ENCODE measurements around the gene KHNYN.
A peak's percentile ranks its signal among the peaks of the same experiment; 100 is the strongest.
"Not testable (repeated sequence)": the region's sequence is repeated elsewhere in the genome, so short reads cannot be mapped to it uniquely, and the experiment has no call there.

KHNYN gene

DNA sequence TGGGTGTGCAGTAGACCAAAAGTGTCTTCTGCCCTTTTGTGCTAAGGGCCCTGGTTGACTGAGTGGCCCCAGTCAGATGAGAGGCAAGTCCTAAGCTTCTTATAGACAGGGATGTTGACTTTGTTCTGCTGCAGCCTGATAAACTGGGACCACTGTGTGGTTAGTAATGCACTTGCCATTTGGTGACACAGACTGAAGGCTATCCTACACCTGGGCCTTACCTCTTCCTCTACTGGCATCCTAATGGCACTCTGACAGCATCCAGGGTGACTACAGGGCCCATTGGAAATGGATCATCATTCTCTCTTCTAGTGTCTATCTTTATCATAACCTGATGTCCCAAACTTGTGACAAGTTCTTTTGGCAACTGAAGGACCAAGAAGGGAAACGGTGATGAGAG is 9.5 kb downstream of the KHNYN start:
- no peak for DNase-seq

DNA sequence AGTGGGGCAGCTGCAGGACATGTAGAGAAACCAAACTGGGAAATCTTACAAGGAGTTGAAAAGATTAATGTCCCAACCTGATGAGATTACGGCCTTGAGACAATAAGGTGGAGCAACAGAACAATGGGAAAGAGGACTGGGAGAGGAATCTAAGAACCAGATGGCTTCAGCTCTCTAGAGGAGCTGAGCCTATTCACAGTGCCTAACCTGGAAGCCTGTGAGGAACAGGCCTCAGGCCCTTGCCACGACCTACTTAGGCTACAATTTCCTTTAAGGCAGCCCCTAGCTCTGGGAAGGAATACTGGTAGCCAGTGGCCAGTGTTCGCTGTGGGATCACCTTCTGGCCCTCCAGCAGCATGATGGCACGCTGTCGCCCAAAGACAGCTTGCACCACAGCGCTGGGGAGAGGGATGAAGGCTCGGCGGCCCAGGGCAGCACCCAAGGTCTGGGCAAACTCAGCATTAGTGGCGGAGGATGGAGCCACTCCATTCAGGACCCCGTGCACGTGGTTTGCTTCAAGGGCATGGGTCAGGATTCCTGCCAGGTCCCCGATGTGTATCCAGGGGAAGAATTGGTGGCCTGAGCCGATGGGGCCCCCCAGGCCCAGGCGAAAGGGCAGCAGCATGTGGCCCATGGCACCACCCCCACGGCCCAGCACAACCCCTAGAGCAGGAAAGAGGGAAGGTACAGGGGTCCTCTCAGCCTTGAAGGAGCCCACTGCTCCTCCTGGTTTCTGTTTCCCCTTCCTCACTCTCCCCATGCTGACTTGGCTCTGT is 10.3 kb downstream of the KHNYN start:
- no peak for DNase-seq

GRCh38 chr14:24440606-24441399 is 11.0 kb downstream of the KHNYN start:
- no peak for DNase-seq

DNA sequence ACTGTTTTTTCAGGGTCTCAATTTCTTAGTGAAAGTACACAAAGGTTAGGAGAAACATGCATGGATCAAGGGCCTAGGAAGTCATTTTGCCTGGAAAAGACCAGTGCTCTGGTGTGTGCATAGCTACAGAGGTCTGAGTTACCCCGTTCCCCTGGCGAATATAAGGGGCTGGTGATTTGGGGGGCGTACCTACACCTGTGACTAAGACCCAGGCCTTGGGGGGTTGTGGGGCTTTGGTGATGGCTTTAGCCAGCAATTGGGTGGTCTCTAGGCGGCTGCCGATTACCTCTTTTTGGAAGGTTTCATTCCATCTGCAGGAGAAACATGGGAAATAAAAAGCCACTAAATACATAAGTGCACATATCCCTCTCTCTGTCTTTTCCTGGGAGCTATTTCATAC is 11.7 kb downstream of the KHNYN start:
- DNase-seq = no peak

DNA sequence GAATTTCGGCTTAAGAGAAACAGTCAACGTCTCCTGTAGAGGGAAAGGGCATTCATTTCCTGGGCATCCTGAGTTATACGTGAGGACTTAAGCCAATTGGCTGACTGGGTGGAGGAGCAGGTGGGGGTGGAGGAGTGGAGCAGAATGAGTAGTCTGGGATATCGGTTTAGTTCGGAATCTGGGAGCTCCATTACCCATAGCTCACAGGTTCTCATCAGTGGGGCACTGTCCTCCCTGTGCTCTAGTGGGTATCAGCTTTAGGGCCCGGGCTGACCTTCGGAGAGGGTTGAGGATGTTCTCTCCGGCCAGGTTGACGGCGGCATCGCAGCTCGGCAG is 12.1 kb downstream of the KHNYN start:
- DNase-seq = no peak

- DNase-seq = peak; percentile 88 to 91
Measured at GRCh38 chr14:24442240-24443052, 12.7 kb downstream of the KHNYN start, which contains the start of gene SDR39U1. Gene SDR39U1 (minus strand): TSS chr14:24442776. CDS start chr14:24442769, 7 bp downstream.

GRCh38 chr14:24443053-24443665 is 13.4 kb downstream of the KHNYN start:
- no peak for DNase-seq

DNA sequence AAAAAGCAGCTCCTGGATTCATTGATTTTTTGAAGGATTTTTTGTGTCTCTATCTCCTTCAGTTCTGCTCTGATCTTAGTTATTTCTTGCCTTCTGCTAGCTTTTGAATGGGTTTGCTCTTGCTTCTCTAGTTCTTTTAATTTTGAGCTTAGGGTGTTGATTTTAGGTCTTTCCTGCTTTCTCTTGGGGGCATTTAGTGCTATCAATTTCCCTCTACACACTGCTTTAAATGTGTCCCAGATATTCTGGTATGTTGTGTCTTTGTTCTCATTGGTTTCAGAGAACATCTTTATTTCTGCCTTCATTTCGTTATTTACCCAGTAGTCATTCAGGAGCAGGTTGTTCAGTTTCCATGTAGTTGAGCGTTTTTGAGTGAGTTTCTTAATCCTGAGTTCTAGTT is 21.1 kb downstream of the KHNYN start:
- DNase-seq = not testable (repeated sequence)

DNA sequence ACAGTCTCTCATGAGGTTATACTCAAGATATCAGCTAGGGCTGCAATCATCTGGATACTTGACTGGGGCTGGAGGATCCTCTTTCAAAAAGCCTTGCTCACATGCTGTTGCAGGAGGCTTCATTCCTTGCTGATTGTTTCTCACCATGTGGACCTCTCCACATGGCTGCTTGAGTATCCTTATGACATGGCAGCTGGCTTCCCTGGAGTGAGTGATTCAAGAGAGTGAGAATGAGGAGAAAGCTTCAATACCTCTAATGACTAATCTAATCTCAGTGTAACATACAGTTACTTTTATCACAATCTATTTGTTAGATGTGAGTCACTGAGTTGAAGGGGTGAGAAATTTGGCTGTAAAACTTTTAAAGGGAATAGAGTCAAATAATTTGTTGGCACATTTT is 27.2 kb downstream of the KHNYN start:
- DNase-seq = no peak

- no peak for DNase-seq
Measured at GRCh38 chr14:24458736-24459135, 29.0 kb downstream of the KHNYN start.

DNA sequence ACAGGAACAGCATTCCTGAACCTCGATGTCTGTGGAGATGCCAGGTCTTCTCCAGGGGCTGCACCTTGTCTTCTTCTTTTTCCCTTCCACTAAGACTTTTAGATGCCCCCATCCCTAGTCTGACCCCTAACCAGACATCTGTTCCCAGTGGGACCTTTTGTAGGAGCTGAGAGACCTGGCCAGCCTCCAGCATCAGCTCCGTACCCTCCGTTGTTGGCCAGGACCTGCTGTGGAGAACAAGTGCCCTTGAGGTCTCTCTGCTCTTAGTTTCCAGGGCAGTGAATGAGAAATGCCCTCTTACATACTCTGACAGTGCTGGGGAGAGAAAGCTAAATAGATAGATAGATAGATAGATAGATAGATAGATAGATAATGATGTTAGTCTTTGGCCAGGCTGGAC is 29.6 kb downstream of the KHNYN start:
- DNase-seq = no peak

DNA sequence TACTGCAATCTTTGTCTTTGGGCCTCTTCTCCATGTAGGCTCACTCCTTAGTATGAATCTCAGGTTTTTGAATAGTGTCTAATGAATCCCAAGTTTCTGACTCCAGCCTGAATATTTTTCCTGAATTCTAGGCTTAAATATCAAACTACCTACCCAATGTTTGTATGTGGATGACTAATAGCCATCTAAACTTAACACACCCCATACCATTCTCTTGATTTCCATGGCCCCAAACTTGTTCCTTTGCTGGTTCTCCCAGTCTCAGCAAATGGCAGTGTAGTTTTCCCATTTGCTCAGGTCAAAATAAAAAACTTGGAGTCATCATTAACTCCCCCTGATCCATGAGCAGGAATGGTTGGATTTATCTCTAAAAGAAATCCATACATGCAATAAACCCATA is 31.6 kb downstream of the KHNYN start:
- DNase-seq = no peak

- no peak for DNase-seq
Measured at GRCh38 chr14:24463017-24463883, 33.5 kb downstream of the KHNYN start.

GRCh38 chr14:24463884-24464785 is 34.4 kb downstream of the KHNYN start:
- no peak for DNase-seq

DNA sequence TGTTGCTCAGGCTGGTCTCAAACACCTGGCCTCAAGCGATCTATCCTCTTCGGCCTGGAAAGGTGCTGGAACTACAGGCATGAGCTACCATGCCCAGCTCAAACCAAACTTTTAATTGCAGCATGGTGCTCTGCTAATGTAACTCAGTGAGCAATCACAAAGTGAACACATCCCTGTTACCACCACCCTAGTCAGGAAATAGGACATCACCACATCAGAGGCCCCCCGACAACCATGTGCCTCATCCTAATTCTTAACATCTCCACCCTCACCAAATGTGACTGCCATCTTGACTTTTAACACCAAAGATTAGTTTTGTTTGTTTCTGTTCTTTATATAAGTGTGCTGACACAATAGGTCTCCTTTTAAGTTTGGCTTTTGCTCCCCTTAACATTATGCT is 35.6 kb downstream of the KHNYN start:
- DNase-seq = no peak

DNA sequence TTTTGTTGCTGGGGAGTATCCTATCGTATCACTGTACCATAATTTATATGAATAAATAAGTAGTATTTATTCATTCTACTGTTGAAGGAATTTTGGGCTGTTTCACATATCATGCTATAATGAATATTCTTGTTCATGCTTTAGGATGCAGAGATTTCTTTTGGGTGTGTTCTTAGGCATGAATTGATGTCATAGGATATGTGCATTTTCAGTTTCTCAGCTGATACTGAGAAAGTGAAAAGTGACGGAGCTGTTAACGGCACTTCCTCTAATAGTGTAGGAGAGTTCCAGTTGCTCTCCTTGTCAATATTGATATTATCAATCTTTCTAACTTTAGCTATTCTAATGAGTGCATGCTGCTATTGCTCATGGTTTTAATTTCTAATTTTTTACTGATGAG is 36.1 kb downstream of the KHNYN start:
- DNase-seq = no peak

DNA sequence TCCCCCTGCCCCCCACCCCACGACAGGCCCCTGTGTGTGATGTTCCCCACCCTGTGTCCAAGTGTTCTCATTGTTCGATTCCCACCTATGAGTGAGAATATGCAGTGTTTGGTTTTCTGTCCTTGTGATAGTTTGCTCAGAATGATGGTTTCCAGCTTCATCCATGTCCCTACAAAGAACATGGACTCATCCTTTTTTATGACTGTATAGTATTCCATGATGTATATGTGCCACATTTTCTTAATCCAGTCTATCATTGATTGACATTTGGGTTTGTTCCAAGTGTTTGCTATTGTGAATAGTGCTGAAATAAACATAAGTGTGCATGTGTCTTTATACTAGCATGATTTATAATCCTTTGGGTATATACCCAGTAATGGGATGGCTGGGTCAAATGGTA is 40.7 kb downstream of the KHNYN start:
- DNase-seq = not testable (repeated sequence)

- DNase-seq = no peak
Measured at GRCh38 chr14:24473211-24473610, 43.5 kb downstream of the KHNYN start.

- DNase-seq = no peak
Measured at GRCh38 chr14:24475261-24475660, 45.5 kb downstream of the KHNYN start.

DNA sequence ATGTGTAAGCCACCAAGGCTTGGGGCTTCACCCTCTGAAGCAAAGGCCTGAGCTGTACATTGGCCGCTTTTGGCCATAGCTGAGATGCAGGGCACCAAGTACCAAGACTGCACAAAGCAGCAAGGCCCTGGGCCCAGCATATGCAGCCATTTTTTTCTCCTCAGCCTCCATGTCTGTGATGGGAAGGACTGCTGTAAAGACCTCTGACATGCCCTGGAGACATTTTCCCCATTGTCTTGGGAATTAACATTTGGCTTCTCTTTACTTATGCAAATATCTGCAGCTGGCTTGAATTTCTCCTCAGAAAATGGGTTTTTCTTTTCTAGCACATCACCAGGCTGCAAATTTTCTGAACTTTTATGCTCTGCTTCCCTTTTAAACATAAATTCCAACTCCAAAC is 50.2 kb downstream of the KHNYN start:
- DNase-seq = not testable (repeated sequence)

Measured in stimulated activated CD4-positive, alpha-beta T cell treated with anti-CD3 and anti-CD28 coated beads, Interleukin-2, amount 100 ng/mL, for 48 hours (primary cell).